GM18858 (cell line): Measurements from ENCODE around the gene METTL1.

Source experiments
- ATAC-seq: cut with Tn5 transposase; IDR thresholded peaks from one replicate; pipeline ENCODE4 v1.9.1; 2021; ENCODE audit not compliant: unreplicated experiment

Gene METTL1

DNA sequence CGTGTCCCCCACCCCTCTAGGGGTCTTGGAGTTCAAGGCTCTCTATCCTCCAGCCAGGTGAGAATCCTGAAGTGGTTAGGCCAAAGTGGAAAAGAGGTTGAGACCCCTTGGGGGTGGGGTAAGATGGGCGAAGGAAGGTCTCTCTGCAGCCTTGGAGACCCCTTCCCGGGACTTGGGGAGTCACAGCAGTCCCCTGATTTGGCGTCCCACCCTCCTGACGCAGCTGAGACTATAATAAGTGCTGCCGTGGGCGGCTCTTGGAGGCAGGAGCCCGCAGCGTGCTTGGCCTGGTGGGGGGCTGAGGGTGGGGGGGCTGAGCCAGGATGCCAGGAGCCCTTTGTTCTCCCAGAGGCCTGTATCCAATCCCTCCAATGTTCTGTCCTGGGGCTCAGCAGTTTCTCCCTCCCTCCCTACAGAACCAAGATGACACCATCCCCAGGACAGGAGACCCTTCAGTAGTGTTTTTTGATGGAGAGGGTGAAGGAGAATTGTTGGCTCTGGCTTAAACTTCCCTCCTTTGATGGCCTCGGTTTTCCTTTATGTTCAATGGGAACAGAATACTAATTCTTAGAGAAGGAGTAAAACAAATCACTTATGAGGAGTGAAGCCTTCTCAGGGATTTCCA is 31.9 kb downstream of the METTL1 start:
- ATAC-seq, result no peak

DNA sequence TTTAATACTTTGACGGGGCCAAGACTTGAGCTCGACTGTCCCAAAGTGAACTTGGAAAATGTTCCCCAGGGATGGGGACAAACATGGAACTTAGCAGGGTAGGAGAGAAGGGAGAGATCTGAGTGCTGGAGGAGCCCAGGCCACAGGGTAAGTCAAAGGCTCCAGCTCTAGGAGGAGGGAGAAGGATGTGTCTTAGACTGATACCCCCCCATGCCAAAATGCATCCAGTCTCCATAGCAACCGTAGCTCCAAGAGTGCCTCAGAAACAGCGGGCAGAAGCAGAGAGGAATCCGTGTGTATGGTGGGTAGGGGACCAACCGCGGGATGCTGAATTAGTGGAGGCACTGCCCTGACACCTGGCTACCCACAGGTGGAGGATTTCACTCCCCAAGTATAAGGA is 32.5 kb downstream of the METTL1 start:
- ATAC-seq, result no peak

DNA sequence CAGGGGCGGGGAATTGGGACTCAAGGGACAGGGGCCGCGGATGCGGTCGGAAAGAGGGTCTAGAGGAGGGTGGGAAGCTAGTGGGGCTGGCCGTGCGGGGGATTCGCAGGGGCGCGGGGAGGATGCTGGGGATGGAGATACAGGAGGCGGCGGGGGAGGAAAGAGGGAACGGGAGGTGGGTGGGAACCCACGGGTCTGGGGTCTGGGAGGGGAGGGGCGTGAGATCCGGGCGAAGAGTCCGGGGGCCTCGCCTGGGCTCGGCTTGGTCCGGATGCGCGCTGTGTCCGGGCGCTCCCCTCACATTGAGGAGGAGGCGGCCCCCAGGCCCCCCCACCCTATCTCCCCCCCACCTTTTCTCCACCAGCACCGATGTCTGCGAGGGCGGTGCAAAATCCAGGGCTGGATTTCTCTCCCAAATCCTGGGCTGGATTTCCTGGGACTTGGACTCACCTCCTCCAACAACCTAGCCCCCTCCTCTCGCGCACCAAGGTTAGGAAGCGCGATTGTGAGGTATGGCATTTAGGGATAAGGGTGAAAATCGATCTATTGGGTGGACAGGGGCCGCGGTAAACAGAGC is 33.2 kb downstream of the METTL1 start, which contains the start of gene AGAP2:
AGAP2 (minus strand) TSS at position 82 of the 577 bp plus-strand sequence. CDS start 496 bp downstream, outside the sequence.
- no peak for ATAC-seq

GRCh38 chr12:57737467-57738460 is 34.1 kb downstream of the METTL1 start:
- ATAC-seq, result no peak

GRCh38 chr12:57736741-57737466 is 35.0 kb downstream of the METTL1 start:
- no peak for ATAC-seq

GRCh38 chr12:57735952-57736740 is 35.8 kb downstream of the METTL1 start:
- no peak for ATAC-seq

GRCh38 chr12:57735198-57735855 is 36.6 kb downstream of the METTL1 start:
- no peak for ATAC-seq

DNA sequence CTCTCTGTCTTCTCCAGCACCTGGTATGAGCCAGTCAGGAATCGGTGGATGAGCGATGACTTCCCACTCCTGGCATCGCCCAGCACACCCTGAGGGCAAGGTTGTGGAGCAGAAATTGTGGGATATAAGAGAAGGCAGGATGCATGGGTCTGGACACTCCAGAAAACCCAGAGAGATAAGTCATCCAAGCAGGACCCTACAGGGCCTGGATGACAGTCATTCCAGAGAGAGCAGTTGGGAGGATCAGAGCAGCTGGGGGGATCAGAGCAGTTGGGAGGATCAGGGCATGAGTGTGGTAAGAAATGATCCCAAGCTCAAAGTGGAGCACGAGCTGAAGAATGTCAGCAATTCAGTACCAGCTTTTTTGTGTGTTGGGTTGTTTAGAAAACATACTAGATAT is 37.3 kb downstream of the METTL1 start:
- no peak for ATAC-seq

GRCh38 chr12:57733928-57734327 is 38.0 kb downstream of the METTL1 start:
- no peak for ATAC-seq

DNA sequence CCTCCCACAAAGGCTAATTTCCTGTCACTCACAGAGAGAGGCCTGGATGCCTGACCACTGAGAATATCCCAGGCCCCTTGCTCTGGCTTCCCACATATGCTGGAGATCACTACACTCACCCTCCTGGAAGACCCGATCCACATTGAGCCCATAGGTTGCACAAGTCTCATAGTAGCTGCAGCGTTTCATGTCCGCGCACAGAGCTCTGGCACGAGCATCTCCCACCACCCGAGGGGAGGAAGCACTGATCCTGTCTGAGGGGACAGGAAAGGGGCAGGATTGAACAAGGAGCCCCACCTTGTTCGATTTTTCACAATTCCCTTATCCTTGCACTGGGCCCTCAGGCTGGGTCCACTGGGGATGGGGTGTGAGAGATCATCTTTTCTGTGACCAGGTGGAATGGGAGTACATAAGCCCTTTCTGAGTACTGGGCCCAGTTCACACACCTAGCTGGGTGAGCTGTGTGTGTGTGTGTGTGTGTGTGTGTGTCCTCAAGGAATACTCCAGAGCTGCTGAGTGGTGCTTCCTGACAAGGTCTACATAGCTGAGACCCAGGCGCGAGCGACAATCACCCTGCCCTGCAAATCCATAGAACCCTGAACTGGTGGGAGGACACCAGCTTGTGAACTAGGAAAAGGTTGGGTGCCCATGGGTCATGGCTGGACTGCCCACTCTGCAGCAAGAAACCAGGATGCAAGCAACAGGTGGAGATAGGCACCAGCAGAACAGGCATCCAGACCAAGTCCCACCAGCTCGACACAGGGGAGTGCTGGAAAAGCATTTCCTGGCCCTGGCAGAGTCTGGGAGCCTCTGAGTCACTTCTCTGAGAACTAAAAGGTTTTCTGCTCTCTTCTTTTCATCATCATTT is 38.9 kb downstream of the METTL1 start:
- ATAC-seq, result no peak

DNA sequence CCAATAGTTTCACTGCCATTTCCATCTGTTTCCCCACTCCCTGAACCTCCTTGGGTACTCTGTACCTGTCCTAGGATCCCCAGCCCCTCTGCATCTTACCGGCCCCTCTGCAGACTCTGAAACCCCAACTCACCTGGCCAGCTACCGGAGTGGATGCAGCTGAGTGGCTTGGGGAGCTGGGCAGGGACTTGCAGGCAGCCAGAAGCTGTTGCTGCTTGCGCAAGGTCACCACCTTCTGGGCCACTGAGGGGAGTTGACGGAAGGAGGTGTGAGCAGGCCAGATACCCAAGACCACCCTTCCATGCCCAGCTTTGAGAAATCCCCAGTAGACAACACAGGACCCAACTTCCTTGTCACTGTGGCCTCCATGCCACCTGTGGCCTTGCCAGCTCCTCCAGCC is 39.6 kb downstream of the METTL1 start:
- no peak for ATAC-seq

DNA sequence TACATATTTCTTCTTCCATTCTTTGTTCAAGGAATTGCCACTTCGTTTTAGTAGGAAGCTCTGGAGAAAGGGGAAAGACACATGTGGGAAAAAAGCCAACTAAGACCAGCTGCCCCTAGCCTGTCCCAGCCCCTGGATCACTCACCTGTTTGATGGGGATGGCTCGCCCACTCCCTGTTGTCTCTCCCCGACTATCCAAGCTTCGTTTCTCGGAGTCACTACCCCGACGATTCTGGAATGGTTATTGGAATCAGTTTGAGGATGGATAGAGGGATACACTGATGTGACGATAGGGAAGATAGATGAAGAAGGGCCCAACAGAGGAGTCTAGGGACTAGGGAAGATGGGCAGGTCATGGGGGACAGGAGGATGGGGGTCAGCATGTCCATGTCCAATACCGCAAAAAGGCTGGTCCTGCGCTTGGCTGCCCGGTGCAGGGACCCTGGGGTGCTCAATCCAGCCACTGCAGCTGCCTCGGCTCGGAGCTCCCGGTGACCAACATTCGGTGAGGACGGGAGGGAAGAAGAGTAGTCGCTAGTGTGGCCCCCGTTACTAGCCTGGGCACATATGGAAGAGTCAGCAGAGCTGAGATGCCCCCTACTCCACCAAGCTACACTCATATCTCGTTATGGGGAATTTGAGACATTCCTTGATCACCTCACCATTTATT is 40.4 kb downstream of the METTL1 start:
- no peak for ATAC-seq

DNA sequence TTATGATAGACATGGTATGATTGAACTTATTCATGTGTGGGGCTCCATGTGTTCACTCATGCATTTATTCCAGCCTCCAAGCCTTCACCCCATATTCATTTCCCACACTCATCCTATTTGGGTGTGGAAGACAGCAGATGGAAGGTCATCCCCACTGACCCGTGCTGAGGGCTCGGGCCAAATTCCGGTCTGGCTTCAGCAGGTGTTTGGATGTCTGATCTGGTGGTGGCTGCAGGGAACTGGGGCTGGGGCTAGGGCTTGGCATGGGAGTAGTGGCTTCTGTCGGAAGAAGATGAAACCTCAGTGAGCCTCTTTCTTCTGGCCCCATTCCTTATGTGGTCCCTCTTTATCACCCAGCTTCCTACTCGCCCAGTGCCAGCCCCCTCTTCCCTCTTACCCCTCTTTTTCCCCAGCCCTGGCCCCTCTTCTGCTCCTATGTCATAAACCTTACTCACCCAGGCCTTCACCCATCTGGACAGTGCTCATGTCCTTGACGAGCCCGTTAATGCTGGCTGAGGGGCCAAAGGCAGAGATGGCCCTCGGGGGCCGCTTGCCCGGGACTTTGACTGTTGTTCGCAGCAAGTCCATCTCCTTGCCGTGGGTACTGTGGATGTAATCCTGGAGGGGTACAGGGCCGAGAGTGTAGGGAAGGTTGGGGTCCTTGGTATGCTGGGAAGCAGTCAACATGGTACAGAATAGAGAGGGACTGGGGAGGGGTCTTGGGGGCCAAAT is 41.4 kb downstream of the METTL1 start:
- ATAC-seq, result no peak

- ATAC-seq, result no peak
Measured at GRCh38 chr12:57729321-57729844, 42.5 kb downstream of the METTL1 start.

DNA sequence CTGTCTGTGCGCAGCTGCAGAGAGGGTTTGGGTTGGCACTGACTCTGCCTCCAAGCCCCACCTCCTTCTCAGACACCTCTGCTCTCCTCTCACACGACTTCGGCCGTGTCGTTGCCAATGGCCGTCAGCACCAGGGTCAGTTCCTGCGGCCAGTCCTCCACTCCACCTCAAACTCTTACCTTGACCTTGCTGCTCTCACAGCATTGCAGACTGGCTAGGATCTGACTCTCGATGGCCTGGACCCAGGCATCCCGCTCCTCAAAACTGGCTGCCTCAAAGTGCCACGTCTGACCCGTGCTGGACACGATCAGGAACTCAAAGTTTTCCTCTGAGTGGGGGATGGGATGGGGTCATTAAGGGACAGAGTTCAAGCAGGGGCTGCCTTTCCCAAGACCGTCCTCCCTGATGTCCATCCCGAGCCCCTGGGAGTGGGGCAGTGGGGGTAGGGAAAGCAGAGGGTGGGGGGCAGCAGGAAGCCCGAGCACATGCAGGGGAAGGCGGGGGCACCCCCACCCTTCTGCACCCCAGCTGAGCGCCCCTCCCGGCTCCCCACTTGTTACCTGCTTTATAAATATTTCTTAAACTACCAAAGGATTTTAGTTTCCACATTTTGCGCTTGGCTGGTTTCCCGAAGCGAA is 44.0 kb downstream of the METTL1 start:
- no peak for ATAC-seq

DNA sequence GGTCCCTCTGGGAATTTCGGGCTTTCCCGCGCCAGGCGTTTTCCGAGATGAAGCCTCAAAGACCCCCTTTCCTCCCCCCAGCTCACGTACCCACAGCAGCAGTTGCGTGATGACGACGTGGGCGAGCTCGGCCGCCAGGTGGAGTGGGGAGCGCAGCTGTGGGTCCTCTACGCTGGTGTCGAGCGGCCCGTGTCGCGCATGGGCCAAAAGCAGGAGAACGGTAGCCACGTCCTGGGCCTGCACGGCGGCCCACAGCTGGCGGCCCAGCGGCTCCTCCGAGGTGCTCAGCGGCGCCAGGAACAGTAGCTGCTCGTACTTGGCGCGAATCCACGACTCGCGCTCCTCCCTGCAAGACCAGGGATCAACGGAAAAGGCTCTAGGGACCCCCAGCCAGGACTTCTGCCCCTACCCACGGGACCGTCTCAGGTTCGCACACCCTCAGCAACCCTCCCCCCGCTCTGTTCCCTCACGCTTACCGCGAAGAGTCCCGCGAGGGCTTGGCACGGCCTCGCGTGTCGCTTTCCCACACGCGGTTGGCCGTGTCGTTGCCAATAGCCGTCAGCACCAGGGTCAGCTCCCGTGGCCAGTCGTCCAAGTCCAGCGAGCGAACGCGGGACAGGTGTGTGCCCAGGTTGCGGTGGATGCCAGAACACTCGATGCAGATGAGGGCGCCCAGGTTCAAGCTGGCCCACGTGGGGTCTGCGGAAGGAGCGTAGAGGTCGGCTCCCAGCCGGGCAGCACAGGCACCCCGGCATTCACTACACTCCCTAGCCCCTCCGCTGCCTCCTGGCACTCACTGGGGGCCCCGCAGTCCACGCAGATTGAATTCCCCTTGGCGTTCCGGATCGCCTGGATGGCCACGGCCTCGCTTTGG is 44.8 kb downstream of the METTL1 start:
- ATAC-seq, result no peak
